Activated naive CD8-positive, alpha-beta T cell treated with anti-CD3 and anti-CD28 coated beads, Interleukin-2, amount 10 ng/mL, durations not matched to agents 7 days and 5 days (primary cell): ENCODE measurements around the gene FOXL2. TPM values are rescaled to one million over a fixed set of nuclear protein-coding genes. Genes with fewer than 3 reads are reported as not detected.
"Not testable (repeated sequence)": the region's sequence is repeated elsewhere in the genome, so short reads cannot be mapped to it uniquely, and the experiment has no call there.

Experiments used
- ATAC-seq: fragments of 150-1000 bp; cut with Tn5 transposase; one replicate; pipeline ENCODE4 v1.10.0; 2021; ENCODE audit warnings: low read depth, moderate library complexity
- POLR2A ChIA-PET: fragments of 350-600 bp; sonication (Branson Sonifier 250); formaldehyde crosslinking; loops from one replicate; lab custom pipeline; 2021; ENCODE audit warnings: antibody characterized with exemption; lab: Charles Lee
- DNase-seq: peaks from one replicate; pipeline ENCODE4 v3.0.0; 2021
- H3K27ac Mint-ChIP-seq: one replicate; pipeline ENCODE4 v1.8.0; 2022; ENCODE audit warnings: mild to moderate bottlenecking, mixed read lengths
- H3K27me3 Mint-ChIP-seq: one replicate; pipeline ENCODE4 v1.8.0; 2022; ENCODE audit warnings: mild to moderate bottlenecking, moderate library complexity, mixed read lengths
- H3K36me3 Mint-ChIP-seq: one replicate; pipeline ENCODE4 v1.8.0; 2021; ENCODE audit warnings: mild to moderate bottlenecking, mixed read lengths
- H3K4me1 Mint-ChIP-seq: one replicate; pipeline ENCODE4 v1.8.0; 2021; ENCODE audit warnings: mixed read lengths
- H3K4me3 Mint-ChIP-seq: one replicate; pipeline ENCODE4 v1.8.0; 2022; ENCODE audit warnings: mild to moderate bottlenecking, moderate library complexity, mixed read lengths
- H3K9me3 Mint-ChIP-seq: one replicate; pipeline ENCODE4 v1.8.0; 2021; ENCODE audit warnings: mixed read lengths
- total RNA-seq, 2 experiments: library from RNA; stranded (reverse); gene quantifications; one replicate each; pipeline ENCODE4 v1.2.3, GENCODE V29; 2021

The FOXL2 gene
- total RNA-seq, 2 experiments from 2014 or later = not detected

DNA sequence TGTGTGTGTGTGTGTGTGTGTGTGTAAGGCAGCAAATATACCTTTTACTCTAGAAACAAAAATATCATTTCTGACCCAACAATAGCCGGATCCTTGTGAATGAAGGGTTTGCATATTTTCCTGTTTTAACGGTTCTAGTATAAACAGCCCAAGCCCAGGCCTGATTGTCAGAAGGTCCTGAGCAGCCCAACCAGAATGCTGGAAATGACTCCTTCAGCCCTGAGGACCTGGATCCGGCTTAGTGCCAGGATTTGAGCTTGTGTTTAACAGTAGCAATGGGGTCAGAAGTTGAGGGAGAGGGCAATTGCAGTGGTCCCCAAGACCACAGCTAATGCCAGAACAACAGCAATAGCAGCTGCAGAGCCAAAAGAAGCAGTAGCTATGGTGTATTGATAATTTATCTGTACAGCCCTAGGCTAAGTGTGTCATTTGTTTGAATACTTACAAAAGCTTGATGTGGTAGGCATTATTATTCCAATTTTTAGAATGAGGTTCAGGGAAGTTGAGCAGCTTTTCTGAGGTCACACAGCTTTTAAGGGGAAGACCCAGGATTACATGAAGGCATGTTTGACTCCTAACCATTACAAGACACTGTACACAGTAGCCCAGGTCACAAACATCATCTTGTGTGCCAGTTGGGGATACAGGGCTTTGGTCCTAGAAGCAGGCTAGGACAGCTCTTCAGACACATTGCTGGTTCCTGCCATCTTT lies 12.8 kb downstream of the FOXL2 start:
- POLR2A ChIA-PET = no interaction called here
- H3K36me3 Mint-ChIP-seq = no peaks in the 10 kb centered on the region
- no peaks in the 10 kb centered on the region for H3K9me3 Mint-ChIP-seq
- ATAC-seq = no peak
- peaks cover 57% of the 10 kb centered on the region for H3K27me3 Mint-ChIP-seq
- no peak overlapping the region for H3K4me3 Mint-ChIP-seq
- peaks cover 17% of the 10 kb centered on the region for H3K4me1 Mint-ChIP-seq
- no peak for DNase-seq
- no peak overlapping the region for H3K27ac Mint-ChIP-seq

DNA sequence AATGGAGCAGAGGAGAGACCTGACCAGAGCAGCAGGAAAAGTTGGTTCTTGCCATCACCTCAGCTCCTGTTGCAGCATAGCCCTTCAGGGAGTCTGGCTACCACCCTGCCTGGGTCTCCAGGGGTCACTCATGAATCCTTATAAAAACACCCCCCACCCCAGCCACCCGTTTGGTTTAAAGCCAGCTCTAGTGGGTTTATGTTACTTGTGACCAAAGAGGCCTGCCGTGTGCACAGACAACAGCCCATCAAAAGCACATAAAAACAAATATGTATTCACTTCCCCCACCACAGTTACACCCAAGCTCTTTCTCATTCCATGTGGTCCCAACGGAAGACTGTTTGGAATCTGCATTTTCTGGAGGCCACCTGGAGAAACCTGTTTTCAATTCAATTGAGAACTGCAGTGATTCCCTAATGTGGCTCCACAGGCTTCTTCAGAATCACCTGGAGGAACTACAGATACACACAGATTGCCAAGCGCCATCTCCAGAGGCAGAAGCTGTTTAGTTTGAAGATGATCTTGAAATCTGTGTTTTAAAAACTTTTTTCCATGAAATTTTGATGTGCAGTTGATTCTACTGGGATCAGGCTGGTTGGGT lies 13.8 kb downstream of the FOXL2 start:
- Mint-ChIP-seq H3K27ac (no peak overlapping the region), H3K4me3 (no peak overlapping the region), H3K9me3 (no peaks in the 10 kb centered on the region), H3K4me1 (peaks cover 10% of the 10 kb centered on the region), H3K27me3 (peaks cover 47% of the 10 kb centered on the region), H3K36me3 (no peaks in the 10 kb centered on the region)
- DNase-seq = no peak
- POLR2A ChIA-PET = no interaction called here
- no peak for ATAC-seq

DNA sequence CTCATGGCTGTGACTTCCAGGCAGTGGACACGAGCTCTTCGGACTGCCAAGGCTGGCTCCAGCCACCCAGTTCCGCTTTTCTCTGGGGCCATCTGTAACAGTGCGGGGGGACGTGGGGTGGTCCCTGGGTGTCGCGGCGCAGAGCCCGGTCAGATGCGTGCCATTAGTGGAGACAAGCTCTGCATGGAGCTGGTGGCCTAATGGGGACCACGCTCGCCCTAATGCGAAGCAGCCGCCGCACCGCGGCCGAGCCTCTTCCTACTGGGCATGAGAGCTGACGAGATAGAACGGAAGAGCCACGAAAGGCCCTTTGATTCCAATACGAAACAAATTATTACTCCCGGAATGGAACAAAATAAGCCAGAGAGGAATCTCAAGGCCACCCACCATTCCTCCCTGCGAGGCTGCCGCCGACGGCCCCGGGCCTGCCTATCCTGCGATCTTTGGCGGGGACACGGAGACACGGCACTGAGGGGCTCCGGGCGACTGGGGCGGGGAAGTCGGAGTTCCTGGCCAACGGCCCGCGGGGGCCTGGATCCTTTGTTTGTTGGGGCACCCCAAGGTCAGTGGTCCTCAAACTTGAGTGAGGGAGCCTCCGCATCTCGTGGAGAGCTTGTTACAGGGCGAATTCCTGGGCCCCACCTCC lies 18.1 kb downstream of the FOXL2 start:
- Mint-ChIP-seq H3K4me1 (no peaks in the 10 kb centered on the region), H3K4me3 (no peak overlapping the region), H3K9me3 (no peaks in the 10 kb centered on the region), H3K27me3 (peaks cover 14% of the 10 kb centered on the region), H3K36me3 (no peaks in the 10 kb centered on the region), H3K27ac (no peak overlapping the region)
- POLR2A ChIA-PET = no interaction called here
- DNase-seq (no peak), ATAC-seq (no peak)

DNA sequence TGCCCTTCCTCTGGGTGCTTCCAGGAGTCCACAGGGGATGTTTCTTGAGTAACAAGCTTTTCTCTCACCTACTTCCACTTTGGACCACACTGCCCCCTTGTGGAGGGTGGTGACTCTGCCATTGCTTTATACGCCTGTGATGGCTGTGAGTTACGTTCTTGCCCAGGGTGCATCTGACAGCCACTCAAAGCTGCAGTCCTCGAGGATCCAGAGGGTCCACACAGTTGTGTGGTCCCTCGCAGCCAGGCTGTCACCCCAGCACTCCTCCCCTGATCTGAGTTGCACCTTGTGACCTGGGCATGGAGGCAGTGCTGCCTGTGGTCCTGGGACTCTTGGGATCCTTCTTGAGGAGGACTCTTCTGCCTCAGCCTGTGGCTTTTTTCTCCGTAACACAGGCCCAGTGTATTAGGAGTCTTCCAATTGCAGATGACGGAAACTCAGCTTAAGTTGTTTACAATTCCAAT lies 23.4 kb downstream of the FOXL2 start:
- Mint-ChIP-seq H3K36me3 (no peaks in the 10 kb centered on the region), H3K9me3 (no peaks in the 10 kb centered on the region), H3K27me3 (peaks cover 18% of the 10 kb centered on the region), H3K27ac (no peak overlapping the region), H3K4me1 (peaks cover 4% of the 10 kb centered on the region), H3K4me3 (no peak overlapping the region)
- DNase-seq (peak; percentile 79), ATAC-seq (peak; percentile 88)
- POLR2A ChIA-PET = interaction anchor here (0.7 to 1.7 kb wide), 2 partner anchors 10 to 329 kb away, joined by 3 to 6 read pairs; partner anchors contain the start of gene CEP70

DNA sequence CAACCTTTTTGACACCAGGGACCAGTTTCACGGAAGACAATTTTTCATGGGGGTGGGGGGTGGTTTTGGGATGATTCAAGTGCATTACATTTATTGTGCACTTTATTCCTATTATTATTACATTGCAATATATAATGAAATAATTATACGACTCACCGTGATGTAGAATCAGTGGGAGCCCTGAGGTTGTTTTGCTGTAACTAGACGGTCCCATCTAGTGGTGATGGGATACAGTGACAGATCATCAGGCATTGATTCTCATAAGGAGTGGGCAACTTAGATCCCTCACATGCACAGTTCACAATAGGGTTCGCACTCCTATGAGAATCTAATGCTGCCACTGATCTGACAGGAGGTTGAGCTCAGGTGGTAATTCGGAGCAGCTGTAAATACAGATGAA lies 24.5 kb downstream of the FOXL2 start:
- POLR2A ChIA-PET = interaction anchor here (1.7 kb wide), 1 partner anchor 328 kb away, joined by 6 read pairs; the partner anchor contains the start of gene CEP70
- not testable (repeated sequence) for H3K4me1 Mint-ChIP-seq, H3K4me3 Mint-ChIP-seq, H3K9me3 Mint-ChIP-seq, DNase-seq, H3K27ac Mint-ChIP-seq, H3K36me3 Mint-ChIP-seq, ATAC-seq
- peaks cover 27% of the 10 kb centered on the region for H3K27me3 Mint-ChIP-seq

DNA sequence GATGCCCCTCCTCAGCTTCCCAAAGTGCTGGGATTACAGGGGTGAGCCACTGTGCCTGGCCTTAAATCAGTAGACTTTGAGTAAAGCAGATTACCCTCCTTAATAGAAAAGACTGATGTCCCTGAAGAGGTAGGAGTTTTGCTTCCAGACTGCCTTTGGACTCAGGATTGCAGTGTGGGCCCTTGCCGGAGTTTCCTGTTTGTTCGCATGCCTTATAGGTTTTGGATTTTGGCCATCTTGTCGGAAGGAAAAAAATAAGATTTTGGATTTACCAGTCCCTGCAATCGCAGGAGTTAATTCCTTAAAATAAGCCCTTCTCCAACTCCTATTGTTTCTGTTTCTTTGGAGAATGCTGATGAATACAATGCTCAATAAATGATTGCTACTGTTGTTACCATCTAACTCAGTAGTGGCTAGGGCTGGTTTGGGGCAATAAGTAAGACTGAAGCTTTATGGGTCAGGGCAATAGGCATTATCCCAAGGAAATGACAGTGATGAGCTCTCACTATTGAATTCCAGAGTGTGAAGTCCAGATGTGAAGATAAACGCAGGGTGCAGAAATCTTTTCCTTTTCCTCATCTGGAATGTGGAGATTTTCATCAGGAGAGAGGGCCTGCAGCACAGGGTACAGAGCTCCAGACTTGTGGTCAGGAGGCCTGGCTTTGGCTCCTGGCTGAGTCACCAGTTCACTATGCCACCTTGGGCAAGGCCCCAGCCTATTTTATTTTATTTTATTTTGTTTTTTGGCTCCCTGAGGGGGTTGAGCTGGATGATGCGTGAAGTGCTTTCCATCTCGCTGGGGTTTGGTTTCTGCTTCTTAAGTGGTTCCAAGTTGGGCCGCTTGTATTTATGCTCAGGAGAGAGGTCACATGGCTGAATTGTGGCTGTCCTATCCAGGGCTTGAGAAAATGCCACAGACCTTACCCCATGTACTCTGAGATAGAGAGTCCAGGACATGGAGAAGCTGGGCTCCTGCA lies 25.3 kb downstream of the FOXL2 start:
- peaks cover 29% of the 10 kb centered on the region for H3K27me3 Mint-ChIP-seq
- POLR2A ChIA-PET = no interaction called here
- no peak for DNase-seq
- ATAC-seq = no peak
- H3K4me3 Mint-ChIP-seq = no peak overlapping the region
- no peaks in the 10 kb centered on the region for H3K36me3 Mint-ChIP-seq
- H3K27ac Mint-ChIP-seq = no peak overlapping the region
- no peaks in the 10 kb centered on the region for H3K9me3 Mint-ChIP-seq
- peaks cover 4% of the 10 kb centered on the region for H3K4me1 Mint-ChIP-seq

DNA sequence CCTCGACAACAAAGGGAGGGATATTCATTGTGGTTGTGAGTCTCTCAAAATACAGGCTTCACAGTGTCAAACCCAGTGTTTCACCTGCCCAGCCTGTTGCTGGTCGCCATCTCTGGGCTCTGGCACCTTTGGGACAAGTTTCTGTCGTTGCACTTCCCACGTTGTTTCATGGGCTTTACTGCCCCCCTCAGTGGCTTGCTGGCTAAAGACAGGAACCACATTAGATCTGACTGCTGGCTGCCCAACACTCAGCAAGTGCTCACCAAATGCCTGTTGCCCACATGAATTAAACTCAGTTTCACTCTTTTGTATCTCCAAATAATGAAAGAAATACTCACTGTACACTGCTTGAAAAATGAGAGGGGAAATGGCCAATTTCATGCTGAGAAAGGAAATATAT lies 27.6 kb downstream of the FOXL2 start:
- POLR2A ChIA-PET = interaction anchor here (1.2 kb wide), 1 partner anchor 325 kb away, joined by 3 read pairs; no protein-coding TSS in a partner anchor
- H3K27ac Mint-ChIP-seq = no peak overlapping the region
- peaks cover 7% of the 10 kb centered on the region for H3K4me1 Mint-ChIP-seq

DNA sequence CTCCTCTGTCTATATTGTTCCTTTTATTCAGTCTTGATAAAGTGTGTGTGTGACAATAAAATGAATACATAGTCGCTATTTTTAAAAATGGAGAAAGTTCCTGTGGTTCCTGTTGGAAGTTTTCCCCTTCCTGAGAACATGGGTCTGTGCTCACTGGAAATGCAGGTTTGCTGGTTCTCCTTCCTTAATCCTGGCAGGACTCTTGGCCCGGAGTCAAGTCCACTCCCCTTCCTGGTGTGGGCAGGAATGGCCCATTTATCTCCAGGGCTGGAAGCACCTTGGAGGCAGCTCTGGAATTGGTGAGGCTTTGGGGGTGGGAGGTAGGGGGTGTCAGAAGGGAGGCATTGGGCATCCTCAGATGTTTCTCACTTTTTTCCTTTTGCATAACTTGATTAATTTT lies 30.1 kb downstream of the FOXL2 start:
- Mint-ChIP-seq H3K36me3 (no peaks in the 10 kb centered on the region), H3K4me3 (no peak overlapping the region), H3K9me3 (no peaks in the 10 kb centered on the region), H3K4me1 (peaks cover 4% of the 10 kb centered on the region), H3K27me3 (peaks cover 32% of the 10 kb centered on the region), H3K27ac (no peak overlapping the region)
- POLR2A ChIA-PET = interaction anchor here (0.6 to 2.5 kb wide), 4 partner anchors 188 to 469 kb away, joined by 5 to 16 read pairs (median 5); partner anchors contain the start of genes CEP70 and FAIM
- ATAC-seq = no peak
- DNase-seq = no peak

More for the DNA sequence above, 27.6 kb downstream of the FOXL2 start:
- Mint-ChIP-seq H3K9me3 (no peaks in the 10 kb centered on the region), H3K4me3 (no peak overlapping the region), H3K27me3 (peaks cover 31% of the 10 kb centered on the region), H3K36me3 (no peaks in the 10 kb centered on the region)
- no peak for DNase-seq
- ATAC-seq = no peak

DNA sequence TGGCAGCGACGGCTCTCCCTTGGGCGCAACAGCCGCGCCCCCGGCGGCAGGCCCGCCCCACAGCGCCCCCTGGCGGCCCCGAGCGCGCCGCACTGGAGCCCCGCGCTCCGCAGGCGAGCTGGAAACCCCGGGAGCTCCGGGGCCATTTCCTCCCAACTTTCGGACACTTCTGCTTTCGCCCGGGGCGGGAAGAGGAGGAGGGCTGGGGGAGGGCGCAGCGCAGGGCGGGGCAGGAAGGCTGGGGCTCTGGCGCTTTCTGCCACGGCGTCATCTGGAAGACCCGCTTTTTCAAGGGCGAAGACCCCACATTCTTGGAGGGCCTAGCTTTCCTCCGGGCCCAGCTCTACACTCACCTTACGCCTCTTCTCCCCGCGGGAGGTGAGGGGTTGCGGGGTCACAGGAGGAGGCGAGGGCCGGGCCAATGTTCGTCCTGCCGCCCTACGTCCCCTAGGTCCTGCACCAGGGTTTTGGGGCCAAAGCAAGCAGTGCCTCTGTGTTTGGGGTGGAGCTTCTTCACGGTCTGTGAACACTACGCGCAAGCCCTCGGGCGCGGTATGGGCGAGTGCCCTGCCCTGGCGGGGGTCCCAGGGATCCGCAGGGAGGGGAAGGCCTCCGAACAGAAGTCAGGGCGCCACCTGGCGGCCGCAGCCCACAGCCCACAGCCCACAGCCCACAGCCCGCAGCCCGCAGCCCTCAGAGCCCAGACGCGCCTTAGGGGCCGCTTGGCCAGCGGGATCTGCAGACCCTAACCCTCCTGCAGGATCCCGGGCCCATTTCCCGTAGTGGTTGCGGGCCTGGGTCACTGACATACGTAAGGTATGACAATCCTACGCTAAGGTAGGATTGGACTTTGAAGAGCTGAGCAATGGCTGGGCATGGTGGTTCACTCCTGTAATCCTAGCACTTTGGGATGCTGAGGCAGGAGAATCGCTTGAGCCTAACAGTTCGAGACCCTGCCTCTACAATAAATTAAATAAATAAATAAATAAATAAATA lies 31.1 kb downstream of the FOXL2 start:
- ATAC-seq (peak; percentile 86), DNase-seq (peak; percentile 91)
- Mint-ChIP-seq H3K4me3 (peak overlapping the region; percentile 84), H3K4me1 (peaks cover 4% of the 10 kb centered on the region), H3K27me3 (peaks cover 39% of the 10 kb centered on the region), H3K27ac (peak overlapping the region; percentile 80), H3K36me3 (no peaks in the 10 kb centered on the region), H3K9me3 (no peaks in the 10 kb centered on the region)
- POLR2A ChIA-PET = interaction anchor here (0.6 to 2.5 kb wide), 5 partner anchors 187 to 468 kb away, joined by 4 to 16 read pairs (median 5); partner anchors contain the start of genes CEP70 and FAIM

DNA sequence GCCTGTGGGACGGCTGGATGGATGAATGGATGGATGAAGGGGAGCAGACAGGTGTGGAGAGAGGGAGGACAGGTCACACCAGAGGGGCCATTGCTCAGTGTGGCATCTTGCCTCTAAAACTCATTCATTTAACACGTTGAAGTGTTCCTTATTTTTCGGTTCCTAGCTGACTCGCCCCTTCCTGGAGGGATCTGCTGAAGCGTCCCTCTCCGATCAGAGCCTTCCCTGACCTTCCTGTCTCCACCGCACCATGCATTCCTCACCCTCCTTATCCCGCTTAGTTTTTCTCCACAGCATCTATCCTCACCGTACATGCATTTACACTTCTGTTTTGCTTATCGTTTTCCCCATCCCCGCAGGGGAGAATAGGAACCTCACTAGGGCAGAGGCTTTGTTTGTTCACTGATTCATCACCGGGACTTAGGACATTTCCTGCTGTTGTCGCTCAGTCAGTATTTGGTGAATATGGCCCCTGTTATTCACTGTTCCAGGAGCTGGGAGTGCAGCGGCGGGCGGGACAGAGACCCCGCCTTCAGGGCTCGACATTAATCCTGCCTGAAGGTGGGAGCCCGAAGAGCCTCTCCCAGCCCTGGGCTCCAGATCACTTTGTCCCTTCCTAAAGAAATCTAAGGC lies 32.0 kb downstream of the FOXL2 start:
- H3K4me3 Mint-ChIP-seq = peak overlapping the region; percentile 84
- no peak overlapping the region for H3K27ac Mint-ChIP-seq

DNA sequence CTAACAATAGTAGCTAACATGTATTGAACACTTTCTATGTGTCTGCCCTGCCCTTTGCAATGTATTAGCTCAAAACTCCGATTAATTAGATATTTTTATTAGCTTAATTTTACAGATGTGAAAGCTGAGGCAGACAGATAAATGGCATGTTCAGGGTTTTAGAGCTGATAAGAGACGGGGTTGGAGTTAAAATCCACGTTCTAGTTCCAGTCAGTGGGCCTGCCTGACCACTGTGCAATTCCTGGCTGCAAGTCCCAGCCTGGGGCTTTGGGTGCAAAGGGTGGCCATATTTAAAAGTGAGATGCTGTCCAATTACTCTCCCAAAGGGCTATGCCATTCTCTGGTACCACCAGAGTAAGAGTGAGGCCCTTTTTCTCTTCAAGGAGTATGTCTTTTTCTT lies 33.2 kb downstream of the FOXL2 start:
- no peaks in the 10 kb centered on the region for H3K9me3 Mint-ChIP-seq
- no peak for DNase-seq
- POLR2A ChIA-PET = interaction anchor here (0.7 kb wide), 1 partner anchor 10 kb away, joined by 3 read pairs; no protein-coding TSS in a partner anchor

More for the DNA sequence above, 32.0 kb downstream of the FOXL2 start:
- ATAC-seq (peak; percentile 7), DNase-seq (no peak)
- H3K4me1 Mint-ChIP-seq = peaks cover 4% of the 10 kb centered on the region
- H3K27me3 Mint-ChIP-seq = peaks cover 39% of the 10 kb centered on the region
- H3K9me3 Mint-ChIP-seq = no peaks in the 10 kb centered on the region
- POLR2A ChIA-PET = interaction anchor here (1.5 to 2.5 kb wide), 2 partner anchors 307 to 321 kb away, joined by 5 to 16 read pairs; partner anchors contain the start of genes CEP70 and FAIM
- H3K36me3 Mint-ChIP-seq = no peaks in the 10 kb centered on the region

More for the DNA sequence above, 33.2 kb downstream of the FOXL2 start:
- peaks cover 30% of the 10 kb centered on the region for H3K27me3 Mint-ChIP-seq
- H3K4me1 Mint-ChIP-seq = peaks cover 4% of the 10 kb centered on the region
- H3K27ac Mint-ChIP-seq = no peak overlapping the region
- H3K4me3 Mint-ChIP-seq = no peak overlapping the region
- no peaks in the 10 kb centered on the region for H3K36me3 Mint-ChIP-seq
- ATAC-seq = no peak
